ENCODE results near the gene EPHA7.

DNA sequence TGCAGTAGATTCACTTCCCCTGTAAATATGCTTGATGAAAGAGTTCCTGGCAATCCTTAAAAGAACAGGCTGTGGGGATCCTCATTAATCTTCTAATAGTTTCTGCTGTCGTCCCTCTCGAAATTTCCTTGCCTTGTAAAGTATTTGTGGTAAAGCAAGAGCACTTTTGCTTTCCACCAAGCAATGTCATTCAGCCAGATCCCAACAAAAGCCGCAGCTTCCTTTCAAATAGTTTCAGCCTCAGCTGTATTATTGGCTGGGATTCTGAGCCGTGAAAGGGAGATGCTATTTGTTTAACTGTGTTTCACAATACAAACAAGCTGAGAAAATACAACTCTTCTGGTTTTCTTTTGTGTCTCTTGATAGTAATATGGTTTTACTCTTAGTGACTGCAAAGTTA lies 48.9 kb upstream of the EPHA7 start:
- TF ChIP-seq, protein P1, sequence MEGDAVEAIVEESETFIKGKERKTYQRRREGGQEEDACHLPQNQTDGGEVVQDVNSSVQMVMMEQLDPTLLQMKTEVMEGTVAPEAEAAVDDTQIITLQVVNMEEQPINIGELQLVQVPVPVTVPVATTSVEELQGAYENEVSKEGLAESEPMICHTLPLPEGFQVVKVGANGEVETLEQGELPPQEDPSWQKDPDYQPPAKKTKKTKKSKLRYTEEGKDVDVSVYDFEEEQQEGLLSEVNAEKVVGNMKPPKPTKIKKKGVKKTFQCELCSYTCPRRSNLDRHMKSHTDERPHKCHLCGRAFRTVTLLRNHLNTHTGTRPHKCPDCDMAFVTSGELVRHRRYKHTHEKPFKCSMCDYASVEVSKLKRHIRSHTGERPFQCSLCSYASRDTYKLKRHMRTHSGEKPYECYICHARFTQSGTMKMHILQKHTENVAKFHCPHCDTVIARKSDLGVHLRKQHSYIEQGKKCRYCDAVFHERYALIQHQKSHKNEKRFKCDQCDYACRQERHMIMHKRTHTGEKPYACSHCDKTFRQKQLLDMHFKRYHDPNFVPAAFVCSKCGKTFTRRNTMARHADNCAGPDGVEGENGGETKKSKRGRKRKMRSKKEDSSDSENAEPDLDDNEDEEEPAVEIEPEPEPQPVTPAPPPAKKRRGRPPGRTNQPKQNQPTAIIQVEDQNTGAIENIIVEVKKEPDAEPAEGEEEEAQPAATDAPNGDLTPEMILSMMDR (conservative IDR thresholded peaks at IDR 0.05; ENCODE audit: low read length) = no peak
- TF ChIP-seq EZH2phosphoT487 (IDR thresholded peaks at IDR 0.05; ENCODE audit: borderline replicate concordance, low read depth, low read length) = no peak

Data from OCI-LY7 (cell line).